Measurements from ENCODE around the gene PPP4R4. TPM values are rescaled to one million over a fixed set of nuclear protein-coding genes. Genes with fewer than 3 reads are reported as not detected.

The PPP4R4 gene
- polyA plus RNA-seq, 1 donor from 2014 or later, result 4.8 TPM

DNA sequence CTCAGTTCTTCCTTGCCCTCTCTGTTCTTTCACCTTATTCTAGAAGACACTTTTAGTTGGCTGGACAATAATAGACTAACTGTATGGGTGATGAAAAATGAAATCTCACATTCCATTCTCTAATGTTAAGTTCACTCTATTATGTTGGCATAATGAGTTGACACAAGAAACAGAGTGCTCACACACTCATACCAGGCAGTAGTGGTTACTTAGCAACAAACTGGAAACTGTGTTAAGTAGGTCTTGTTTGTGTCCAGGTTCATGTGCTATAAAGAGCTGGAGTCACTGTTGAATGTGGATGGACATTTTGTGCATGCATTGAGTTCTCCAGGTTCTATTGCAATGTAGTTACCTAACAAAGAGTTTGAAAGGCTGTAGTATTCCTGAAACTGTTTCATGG is 16.9 kb upstream of the PPP4R4 start:
- no peaks in the 10 kb centered on the region for H3K9me3 ChIP-seq (ENCODE audit: low read length)
- no peak overlapping the region for H3K4me2 ChIP-seq (ENCODE audit: low read length)
- no peak overlapping the region for H3K27ac ChIP-seq (ENCODE audit: low read length)
- no peaks in the 10 kb centered on the region for H3K9me2 ChIP-seq (ENCODE audit: insufficient read depth, low read length)
- H3K36me3 ChIP-seq (ENCODE audit: insufficient read depth, low read length), result no peaks in the 10 kb centered on the region
- H4K20me1 ChIP-seq (ENCODE audit: insufficient read depth), result no peaks in the 10 kb centered on the region
- H3K9ac ChIP-seq (ENCODE audit: low read length), result no peak overlapping the region
- no peak overlapping the region for H3K4me3 ChIP-seq (ENCODE audit: low read length)
- TF ChIP-seq EZH2 (IDR thresholded peaks at IDR 0.05; ENCODE audit: borderline replicate concordance, insufficient read depth, low read length, poor library complexity, severe bottlenecking), result no peak
- no peak for TF ChIP-seq TAF1 (IDR thresholded peaks at IDR 0.05; ENCODE audit: low read depth)
- TF ChIP-seq, protein P1, sequence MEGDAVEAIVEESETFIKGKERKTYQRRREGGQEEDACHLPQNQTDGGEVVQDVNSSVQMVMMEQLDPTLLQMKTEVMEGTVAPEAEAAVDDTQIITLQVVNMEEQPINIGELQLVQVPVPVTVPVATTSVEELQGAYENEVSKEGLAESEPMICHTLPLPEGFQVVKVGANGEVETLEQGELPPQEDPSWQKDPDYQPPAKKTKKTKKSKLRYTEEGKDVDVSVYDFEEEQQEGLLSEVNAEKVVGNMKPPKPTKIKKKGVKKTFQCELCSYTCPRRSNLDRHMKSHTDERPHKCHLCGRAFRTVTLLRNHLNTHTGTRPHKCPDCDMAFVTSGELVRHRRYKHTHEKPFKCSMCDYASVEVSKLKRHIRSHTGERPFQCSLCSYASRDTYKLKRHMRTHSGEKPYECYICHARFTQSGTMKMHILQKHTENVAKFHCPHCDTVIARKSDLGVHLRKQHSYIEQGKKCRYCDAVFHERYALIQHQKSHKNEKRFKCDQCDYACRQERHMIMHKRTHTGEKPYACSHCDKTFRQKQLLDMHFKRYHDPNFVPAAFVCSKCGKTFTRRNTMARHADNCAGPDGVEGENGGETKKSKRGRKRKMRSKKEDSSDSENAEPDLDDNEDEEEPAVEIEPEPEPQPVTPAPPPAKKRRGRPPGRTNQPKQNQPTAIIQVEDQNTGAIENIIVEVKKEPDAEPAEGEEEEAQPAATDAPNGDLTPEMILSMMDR (IDR thresholded peaks at IDR 0.05; ENCODE audit: poor library complexity, severe bottlenecking), result no peak
- TF ChIP-seq RAD21 (conservative IDR thresholded peaks at IDR 0.05), result no peak
- TF ChIP-seq EP300 (conservative IDR thresholded peaks at IDR 0.05; ENCODE audit: poor library complexity, severe bottlenecking), result no peak
- H3K79me2 ChIP-seq (replicated peaks; ENCODE audit: insufficient read depth, low read length), result no peaks in the 10 kb centered on the region
- no peaks in the 10 kb centered on the region for H3F3A ChIP-seq (ENCODE audit: insufficient read depth, low read length, poor library complexity, severe bottlenecking)
- H3K27me3 ChIP-seq (ENCODE audit: insufficient read depth, low read depth, low read length), result no peaks in the 10 kb centered on the region
- H2AFZ ChIP-seq (ENCODE audit: low read depth, low read length), result no peak overlapping the region

DNA sequence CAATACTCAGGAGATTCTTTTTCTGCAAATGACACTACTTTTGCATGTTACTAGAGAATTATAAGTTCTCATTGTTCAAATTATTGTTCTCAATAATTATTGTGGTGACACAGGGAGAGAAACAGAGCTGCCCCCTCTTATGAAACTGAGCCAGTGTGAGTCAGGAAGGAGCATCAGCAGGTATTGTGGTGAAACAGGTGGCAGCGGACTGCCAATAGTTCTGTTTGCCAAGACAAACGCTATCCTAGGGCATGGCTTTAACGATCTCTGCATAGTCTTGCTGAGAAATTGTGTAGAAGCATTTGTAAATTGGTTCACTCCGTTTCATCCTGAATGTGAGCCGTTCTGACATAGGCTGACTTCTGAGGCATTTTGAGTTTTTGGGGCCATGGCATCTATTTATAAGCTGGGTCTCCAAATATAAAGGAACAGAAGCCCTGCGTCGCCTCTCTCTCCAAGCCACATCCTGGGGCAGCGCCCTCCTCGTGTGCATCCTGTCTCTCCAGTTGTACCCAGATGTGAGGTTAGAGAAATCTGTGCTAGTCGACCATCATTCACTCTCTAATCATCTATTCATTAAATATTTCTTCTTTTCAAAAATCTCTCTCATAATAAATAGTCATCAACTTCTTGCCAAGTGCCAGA is 15.8 kb upstream of the PPP4R4 start:
- TF ChIP-seq, protein P2, sequence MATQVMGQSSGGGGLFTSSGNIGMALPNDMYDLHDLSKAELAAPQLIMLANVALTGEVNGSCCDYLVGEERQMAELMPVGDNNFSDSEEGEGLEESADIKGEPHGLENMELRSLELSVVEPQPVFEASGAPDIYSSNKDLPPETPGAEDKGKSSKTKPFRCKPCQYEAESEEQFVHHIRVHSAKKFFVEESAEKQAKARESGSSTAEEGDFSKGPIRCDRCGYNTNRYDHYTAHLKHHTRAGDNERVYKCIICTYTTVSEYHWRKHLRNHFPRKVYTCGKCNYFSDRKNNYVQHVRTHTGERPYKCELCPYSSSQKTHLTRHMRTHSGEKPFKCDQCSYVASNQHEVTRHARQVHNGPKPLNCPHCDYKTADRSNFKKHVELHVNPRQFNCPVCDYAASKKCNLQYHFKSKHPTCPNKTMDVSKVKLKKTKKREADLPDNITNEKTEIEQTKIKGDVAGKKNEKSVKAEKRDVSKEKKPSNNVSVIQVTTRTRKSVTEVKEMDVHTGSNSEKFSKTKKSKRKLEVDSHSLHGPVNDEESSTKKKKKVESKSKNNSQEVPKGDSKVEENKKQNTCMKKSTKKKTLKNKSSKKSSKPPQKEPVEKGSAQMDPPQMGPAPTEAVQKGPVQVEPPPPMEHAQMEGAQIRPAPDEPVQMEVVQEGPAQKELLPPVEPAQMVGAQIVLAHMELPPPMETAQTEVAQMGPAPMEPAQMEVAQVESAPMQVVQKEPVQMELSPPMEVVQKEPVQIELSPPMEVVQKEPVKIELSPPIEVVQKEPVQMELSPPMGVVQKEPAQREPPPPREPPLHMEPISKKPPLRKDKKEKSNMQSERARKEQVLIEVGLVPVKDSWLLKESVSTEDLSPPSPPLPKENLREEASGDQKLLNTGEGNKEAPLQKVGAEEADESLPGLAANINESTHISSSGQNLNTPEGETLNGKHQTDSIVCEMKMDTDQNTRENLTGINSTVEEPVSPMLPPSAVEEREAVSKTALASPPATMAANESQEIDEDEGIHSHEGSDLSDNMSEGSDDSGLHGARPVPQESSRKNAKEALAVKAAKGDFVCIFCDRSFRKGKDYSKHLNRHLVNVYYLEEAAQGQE (IDR thresholded peaks at IDR 0.05; ENCODE audit: borderline replicate concordance), result no peak
- TF ChIP-seq, protein P1 (IDR thresholded peaks at IDR 0.05; ENCODE audit: poor library complexity, severe bottlenecking), result no peak
- no peak for TF ChIP-seq POLR2AphosphoS5 (IDR thresholded peaks at IDR 0.05)
- TF ChIP-seq EP300 (conservative IDR thresholded peaks at IDR 0.05; ENCODE audit: poor library complexity, severe bottlenecking), result no peak
- TF ChIP-seq MXI1 (conservative IDR thresholded peaks at IDR 0.05; ENCODE audit: poor library complexity, severe bottlenecking), result no peak
- no peak for TF ChIP-seq SMC3 (conservative IDR thresholded peaks at IDR 0.05; ENCODE audit: poor library complexity)
- no peak for TF ChIP-seq EZH2 (IDR thresholded peaks at IDR 0.05; ENCODE audit: borderline replicate concordance, insufficient read depth, low read length, poor library complexity, severe bottlenecking)
- TF ChIP-seq RAD21 (conservative IDR thresholded peaks at IDR 0.05), result no peak
- TF ChIP-seq TAF1 (IDR thresholded peaks at IDR 0.05; ENCODE audit: low read depth), result no peak
- Histone ChIP-seq H3K9ac (ENCODE audit: low read length) (no peak overlapping the region), H3K9me2 (ENCODE audit: insufficient read depth, low read length) (no peaks in the 10 kb centered on the region), H2AFZ (ENCODE audit: low read depth, low read length) (no peak overlapping the region), H3K4me3 (ENCODE audit: low read length) (no peak overlapping the region), H3K27ac (ENCODE audit: low read length) (no peak overlapping the region), H3K9me3 (ENCODE audit: low read length) (no peaks in the 10 kb centered on the region), H3F3A (ENCODE audit: insufficient read depth, low read length, poor library complexity, severe bottlenecking) (no peaks in the 10 kb centered on the region), H3K27me3 (ENCODE audit: insufficient read depth, low read depth, low read length) (no peaks in the 10 kb centered on the region), H4K20me1 (ENCODE audit: insufficient read depth) (no peaks in the 10 kb centered on the region), H3K4me2 (ENCODE audit: low read length) (no peak overlapping the region), H3K36me3 (ENCODE audit: insufficient read depth, low read length) (no peaks in the 10 kb centered on the region), H3K79me2 (replicated peaks; ENCODE audit: insufficient read depth, low read length) (no peaks in the 10 kb centered on the region)
